K562 (cell line): Measurements from ENCODE around the gene SMOC2. TPM values are rescaled to one million over a fixed set of nuclear protein-coding genes. Genes with fewer than 3 reads are reported as not detected.

Source experiments
- ATAC-seq: fragments of 200-7000 bp; cut with Tn5 transposase; 3 replicates; pipeline ENCODE4 v1.9.1; 2020; ENCODE audit warnings: moderate library complexity
- BruUV-seq: library from RNA; stranded (reverse); fragments of 400-500 nt; replicated peaks from 2 replicates; lab custom pipeline; 2021; lab: Mats Ljungman, UMichigan
- CTCF ChIA-PET: fragments of 300-600 bp; formaldehyde crosslinking; extraction: SDS; loops from one replicate; lab custom pipeline; 2021; ENCODE audit warnings: low intra/inter-chr PET ratio; lab: Yijun Ruan, JAX
- POLR2A ChIA-PET: fragments of 300-600, 350-650 bp; sonication (Branson Sonifier 250); formaldehyde crosslinking; extraction: SDS; loops from one replicate; lab custom pipeline; 2021; ENCODE audit warnings: antibody characterized with exemption, inconsistent platforms; lab: Yijun Ruan, JAX
- DNase-seq, 4 experiments: peaks; one replicate each; pipeline versions ENCODE4 v3.0.0 to v3.0.0-alpha.2; 2011 to 2018; ENCODE audit warnings: low spot score in 3 of 4, mixed read lengths in 3 of 4; ENCODE audit errors: extremely low read depth in 1 of 4
- FAIRE-seq: peaks from 2 replicates; lab custom pipeline; 2011; peaks lifted over from hg19 to GRCh38; lab: Jason Lieb, UNC
- H2AFZ ChIP-seq: 2 replicates; pipeline ENCODE4 v1.6.0; 2011; ENCODE audit warnings: low read depth, low read length, control low read depth, inconsistent platforms
- H3K27ac ChIP-seq: fragments of 200-600 bp; 3 replicates; pipeline ENCODE4 v1.8.0; 2011; ENCODE audit warnings: low read depth, mild to moderate bottlenecking, control low read depth, inconsistent platforms, low read length, moderate library complexity, mixed read lengths; ENCODE audit errors: extremely low read depth
- H3K27me3 ChIP-seq, 2 experiments: fragments of 300-600 bp in 1 of 2; 2 replicates in 1 of 2; 3 replicates in 1 of 2; pipeline versions ENCODE4 v1.6.0 to v1.8.0; 2011; ENCODE audit warnings: inconsistent platforms in 2 of 2, low read length in 2 of 2, mild to moderate bottlenecking in 1 of 2, mixed read lengths in 1 of 2, moderate library complexity in 1 of 2; ENCODE audit not compliant: control insufficient read depth in 2 of 2, insufficient read depth in 2 of 2
- H3K36me3 ChIP-seq: fragments of 300-600 bp; 3 replicates; pipeline ENCODE4 v1.8.0; 2011; ENCODE audit warnings: mild to moderate bottlenecking, low read length, inconsistent platforms; ENCODE audit not compliant: control insufficient read depth, insufficient read depth
- H3K4me1 ChIP-seq, 2 experiments: fragments of 200-600 bp in 1 of 2; replicated peaks in 1 of 2; 2 replicates in 1 of 2; 3 replicates in 1 of 2; pipeline versions ENCODE4 v1.5.1 to v1.8.0; 2011; ENCODE audit warnings: inconsistent platforms in 2 of 2, low read length in 2 of 2, mild to moderate bottlenecking in 1 of 2, mixed read lengths in 1 of 2, moderate library complexity in 1 of 2; ENCODE audit not compliant: control insufficient read depth in 2 of 2, insufficient read depth in 2 of 2
- H3K4me2 ChIP-seq: 2 replicates; pipeline ENCODE4 v1.6.1; 2011; ENCODE audit warnings: low read length, control low read depth, inconsistent platforms, mixed read lengths; ENCODE audit not compliant: insufficient read depth
- H3K4me3 ChIP-seq: fragments of 200-600 bp; sonication (generic), shearing (Covaris generic); 2 replicates; pipeline ENCODE4 v1.5.1; 2016; ENCODE audit warnings: control low read depth, inconsistent platforms
- H3K79me2 ChIP-seq: fragments of 200-600 bp; 3 replicates; pipeline ENCODE4 v1.8.0; 2011; ENCODE audit warnings: low read length, inconsistent platforms; ENCODE audit not compliant: control insufficient read depth, insufficient read depth
- H3K9ac ChIP-seq, 2 experiments: 2 replicates each; pipeline versions ENCODE4 v1.6.0 to v1.6.1; 2011; ENCODE audit warnings: low read depth in 2 of 2, low read length in 2 of 2, control low read depth in 1 of 2, inconsistent platforms in 1 of 2, mild to moderate bottlenecking in 1 of 2, mixed read lengths in 1 of 2; ENCODE audit not compliant: insufficient read depth in 1 of 2
- H3K9me1 ChIP-seq: one replicate; pipeline ENCODE4 v1.6.0; 2011; ENCODE audit warnings: inconsistent platforms, mild to moderate bottlenecking, low read length, moderate library complexity; ENCODE audit not compliant: control insufficient read depth, insufficient read depth
- H3K9me3 ChIP-seq: replicated peaks from 2 replicates; pipeline ENCODE4 v1.5.1; 2011; ENCODE audit warnings: low read depth, low read length, inconsistent platforms; ENCODE audit not compliant: control insufficient read depth, insufficient read depth
- H4K20me1 ChIP-seq: replicated peaks from 2 replicates; pipeline ENCODE4 v1.6.1; 2011; ENCODE audit warnings: low read length, inconsistent platforms, mixed read lengths; ENCODE audit not compliant: control insufficient read depth, insufficient read depth
- FIP1L1 ChIP-seq: fragments of 200-400 bp; formaldehyde crosslinking; IDR thresholded peaks from 2 replicates; pipeline ENCODE4 v1.6.1; 2018; ENCODE audit warnings: mild to moderate bottlenecking, low read depth, low read length; ENCODE audit not compliant: poor library complexity, severe bottlenecking
- GTF2F1 ChIP-seq: IDR thresholded peaks from 2 replicates; pipeline ENCODE4 v1.6.1; 2011; ENCODE audit warnings: low read depth, low read length, improper control_type of control experiment
- TAF9B ChIP-seq: fragments of 450-650 bp; IDR thresholded peaks from 2 replicates; pipeline ENCODE4 v1.6.1; 2018; ENCODE audit warnings: mild to moderate bottlenecking; ENCODE audit not compliant: partially characterized antibody
- XRCC3 ChIP-seq: fragments of 450-650 bp; IDR thresholded peaks from 2 replicates; pipeline ENCODE4 v1.6.1; 2017; ENCODE audit warnings: mild to moderate bottlenecking, moderate library complexity
- WGBS: fragments of 100-300 bp; shearing (Covaris generic); methylation state at CpG from one replicate; pipeline ENCODE4 v1.1.6; 2016; ENCODE audit warnings: low coverage, mixed read lengths; ENCODE audit not compliant: insufficient coverage; ENCODE audit errors: missing lambda C conversion rate; 5-methylcytosine and 5-hydroxymethylcytosine counted together
- in situ Hi-C: fragments of 300-500 bp; cut with MboI; formaldehyde crosslinking; loops from 4 replicates; pipeline ENCODE4 v1.15.0; 2018; ENCODE audit warnings: inconsistent platforms, mixed read lengths
- intact Hi-C: fragments of 100-400 bp; cut with micrococcal nuclease; formaldehyde crosslinking; loops from 2 replicates; pipeline ENCODE4 v1.14.2; 2022
- polyA plus RNA-seq, 8 experiments: library from polyadenylated mRNA; depleted of rRNA in 4 of 8; stranded (reverse) in 5 of 8; unstranded in 3 of 8; fragments of >200 nt; fragmentation: Nextera tagmentation in 2 of 8; fragmentation: Illumina TruSeq in 1 of 8; extraction: Ambion mirVana in 2 of 8; extraction: Trizol in 1 of 8; gene quantifications; 2 replicates each; pipeline versions ENCODE4 v1.2.1 to v1.2.3, GENCODE V29; 2011 to 2014; ENCODE audit warnings: inconsistent platforms in 1 of 8, missing spikeins in 1 of 8
- total RNA-seq, 7 experiments: library from RNA; depleted of rRNA in 6 of 7; stranded (reverse); fragments of >200 nt in 6 of 7; fragmentation: Illumina TruSeq in 2 of 7; extraction: Trizol in 2 of 7; gene quantifications; 2 replicates each; pipeline versions ENCODE4 v1.2.1 to v1.2.3, GENCODE V29; 2011 to 2021; ENCODE audit warnings: low replicate concordance in 1 of 7
- TF ChIP-seq, protein P1 (sequence below): fragments of 250-450 bp; sonication (Bioruptor Pico); IDR thresholded peaks from 2 replicates; pipeline ENCODE4 v1.5.0; 2022; ENCODE audit warnings: mild to moderate bottlenecking
- TF ChIP-seq, protein P2 (sequence below): fragments of 250-450 bp; sonication (Bioruptor Pico); IDR thresholded peaks from 2 replicates; pipeline ENCODE4 v1.8.0; 2022; ENCODE audit warnings: inconsistent platforms

SMOC2 gene
- total and polyA plus RNA-seq, 9 of the 15 experiments (the other 6 are each of a cell fraction or from before 2014, with no cell fraction given), result 0.45 to 2.3 (median 1.1) TPM

DNA sequence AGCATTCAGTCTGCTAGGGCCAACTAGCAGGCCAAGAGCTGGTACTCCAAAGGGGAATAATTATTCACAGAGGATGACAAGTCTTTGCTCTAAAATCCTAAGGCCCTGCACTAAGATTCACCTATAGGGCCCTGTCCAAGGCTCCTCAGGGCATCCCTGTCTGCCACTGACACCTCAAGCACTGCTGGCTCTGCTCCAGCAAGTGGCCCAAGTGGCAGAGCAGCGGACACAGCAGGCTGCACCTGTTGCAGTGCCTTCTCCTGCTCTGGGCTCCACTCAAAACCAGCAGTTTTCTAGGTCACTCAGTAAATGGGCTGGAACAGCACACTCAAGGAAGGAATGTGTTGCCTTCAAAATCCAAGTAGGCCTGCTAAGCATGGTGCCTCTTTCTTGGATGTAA lies 36.4 kb upstream of the SMOC2 start:
- H3K4me1 ChIP-seq, result no peaks in the 10 kb centered on the region
- ATAC-seq, result no peak
- no peak overlapping the region for H2AFZ ChIP-seq
- 0% methylated on average over 1 of the region's 1 CpG for WGBS
- H4K20me1 ChIP-seq, result no peaks in the 10 kb centered on the region
- H3K27me3 ChIP-seq, result peaks cover 12 to 13% of the 10 kb centered on the region in 2 experiments; a peak in 4 of 5 replicates
- CTCF ChIA-PET, result no interaction called here
- no peaks in the 10 kb centered on the region for H3K9me1 ChIP-seq
- no peak for TF ChIP-seq FIP1L1
- TF ChIP-seq, protein P1, sequence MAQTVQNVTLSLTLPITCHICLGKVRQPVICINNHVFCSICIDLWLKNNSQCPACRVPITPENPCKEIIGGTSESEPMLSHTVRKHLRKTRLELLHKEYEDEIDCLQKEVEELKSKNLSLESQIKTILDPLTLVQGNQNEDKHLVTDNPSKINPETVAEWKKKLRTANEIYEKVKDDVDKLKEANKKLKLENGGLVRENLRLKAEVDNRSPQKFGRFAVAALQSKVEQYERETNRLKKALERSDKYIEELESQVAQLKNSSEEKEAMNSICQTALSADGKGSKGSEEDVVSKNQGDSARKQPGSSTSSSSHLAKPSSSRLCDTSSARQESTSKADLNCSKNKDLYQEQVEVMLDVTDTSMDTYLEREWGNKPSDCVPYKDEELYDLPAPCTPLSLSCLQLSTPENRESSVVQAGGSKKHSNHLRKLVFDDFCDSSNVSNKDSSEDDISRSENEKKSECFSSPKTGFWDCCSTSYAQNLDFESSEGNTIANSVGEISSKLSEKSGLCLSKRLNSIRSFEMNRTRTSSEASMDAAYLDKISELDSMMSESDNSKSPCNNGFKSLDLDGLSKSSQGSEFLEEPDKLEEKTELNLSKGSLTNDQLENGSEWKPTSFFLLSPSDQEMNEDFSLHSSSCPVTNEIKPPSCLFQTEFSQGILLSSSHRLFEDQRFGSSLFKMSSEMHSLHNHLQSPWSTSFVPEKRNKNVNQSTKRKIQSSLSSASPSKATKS (CRISPR knock-in tag), result no peak
- TF ChIP-seq XRCC3, result no peak
- TF ChIP-seq, protein P2, sequence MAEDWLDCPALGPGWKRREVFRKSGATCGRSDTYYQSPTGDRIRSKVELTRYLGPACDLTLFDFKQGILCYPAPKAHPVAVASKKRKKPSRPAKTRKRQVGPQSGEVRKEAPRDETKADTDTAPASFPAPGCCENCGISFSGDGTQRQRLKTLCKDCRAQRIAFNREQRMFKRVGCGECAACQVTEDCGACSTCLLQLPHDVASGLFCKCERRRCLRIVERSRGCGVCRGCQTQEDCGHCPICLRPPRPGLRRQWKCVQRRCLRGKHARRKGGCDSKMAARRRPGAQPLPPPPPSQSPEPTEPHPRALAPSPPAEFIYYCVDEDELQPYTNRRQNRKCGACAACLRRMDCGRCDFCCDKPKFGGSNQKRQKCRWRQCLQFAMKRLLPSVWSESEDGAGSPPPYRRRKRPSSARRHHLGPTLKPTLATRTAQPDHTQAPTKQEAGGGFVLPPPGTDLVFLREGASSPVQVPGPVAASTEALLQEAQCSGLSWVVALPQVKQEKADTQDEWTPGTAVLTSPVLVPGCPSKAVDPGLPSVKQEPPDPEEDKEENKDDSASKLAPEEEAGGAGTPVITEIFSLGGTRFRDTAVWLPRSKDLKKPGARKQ (CRISPR knock-in tag), result no peak
- no peak for TF ChIP-seq TAF9B
- TF ChIP-seq GTF2F1, result no peak
- BruUV-seq, result no TSS peak
- no peaks in the 10 kb centered on the region for H3K79me2 ChIP-seq
- no peaks in the 10 kb centered on the region for H3K9me3 ChIP-seq
- in situ Hi-C loops, result no loop called here
- H3K27ac ChIP-seq, result no peak overlapping the region
- no peak for FAIRE-seq
- H3K9ac ChIP-seq, result no peak overlapping the region
- H3K36me3 ChIP-seq, result no peaks in the 10 kb centered on the region
- POLR2A ChIA-PET, result no interaction called here
- intact Hi-C loops, result no loop called here
- H3K4me3 ChIP-seq, result no peak overlapping the region
- DNase-seq, result no peak
- H3K4me2 ChIP-seq, result no peak overlapping the region
